Upper lobe of left lung (tissue), 4 donors: Measurements from ENCODE around the gene SSRP1.
A peak's percentile ranks its signal among the peaks of the same experiment; 100 is the strongest.

ENCODE experiments used
- EP300 ChIP-seq, 4 donors: sonication (generic); formaldehyde crosslinking; IDR thresholded peaks; one replicate each; pipeline ENCODE4 v1.5.1; 2017; ENCODE audit warnings: antibody characterized with exemption in 4 of 4, control low read depth in 2 of 4
- POLR2A ChIP-seq, 4 donors: fragments of 450-650 bp; IDR thresholded peaks; one replicate each; pipeline ENCODE4 v1.5.1; 2016 to 2017; ENCODE audit warnings: antibody characterized with exemption in 4 of 4, mild to moderate bottlenecking in 2 of 4
- POLR2AphosphoS5 ChIP-seq, 2 donors: sonication (generic); formaldehyde crosslinking; IDR thresholded peaks; one replicate each; pipeline ENCODE4 v1.5.1; 2017; ENCODE audit warnings: antibody characterized with exemption in 2 of 2
- TF ChIP-seq, protein P1 (sequence below), 6 experiments: fragments of 450-650 bp in 4 of 6; fragments of 200-600 bp in 2 of 6; sonication (generic) in 2 of 6; IDR thresholded peaks; one replicate each; pipeline ENCODE4 v1.5.1; 2016 to 2019; ENCODE audit warnings: antibody characterized with exemption in 6 of 6

DNA sequence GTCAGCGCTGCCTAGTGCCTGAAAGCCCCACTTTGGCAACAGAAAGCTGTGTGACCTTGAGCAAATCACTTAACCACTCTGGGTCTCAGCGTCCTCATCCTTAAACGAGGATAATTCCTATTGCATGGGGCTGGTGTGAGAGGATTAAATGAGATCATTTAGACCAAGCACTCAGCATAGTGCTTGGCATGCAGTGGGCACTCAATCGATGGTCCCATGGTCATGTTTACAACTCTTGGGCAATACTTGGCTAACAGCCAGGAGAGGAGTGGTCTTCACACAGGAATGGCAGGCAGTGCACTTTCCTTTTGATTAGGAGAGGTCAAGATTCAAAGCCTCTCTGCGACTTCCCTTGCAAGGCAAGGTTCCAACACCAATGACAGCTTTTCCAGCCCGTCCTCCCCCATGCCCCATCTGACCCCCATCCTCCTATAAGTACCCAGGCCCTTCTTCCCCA lies 25.0 kb downstream of the SSRP1 start:
- TF ChIP-seq, protein P1, sequence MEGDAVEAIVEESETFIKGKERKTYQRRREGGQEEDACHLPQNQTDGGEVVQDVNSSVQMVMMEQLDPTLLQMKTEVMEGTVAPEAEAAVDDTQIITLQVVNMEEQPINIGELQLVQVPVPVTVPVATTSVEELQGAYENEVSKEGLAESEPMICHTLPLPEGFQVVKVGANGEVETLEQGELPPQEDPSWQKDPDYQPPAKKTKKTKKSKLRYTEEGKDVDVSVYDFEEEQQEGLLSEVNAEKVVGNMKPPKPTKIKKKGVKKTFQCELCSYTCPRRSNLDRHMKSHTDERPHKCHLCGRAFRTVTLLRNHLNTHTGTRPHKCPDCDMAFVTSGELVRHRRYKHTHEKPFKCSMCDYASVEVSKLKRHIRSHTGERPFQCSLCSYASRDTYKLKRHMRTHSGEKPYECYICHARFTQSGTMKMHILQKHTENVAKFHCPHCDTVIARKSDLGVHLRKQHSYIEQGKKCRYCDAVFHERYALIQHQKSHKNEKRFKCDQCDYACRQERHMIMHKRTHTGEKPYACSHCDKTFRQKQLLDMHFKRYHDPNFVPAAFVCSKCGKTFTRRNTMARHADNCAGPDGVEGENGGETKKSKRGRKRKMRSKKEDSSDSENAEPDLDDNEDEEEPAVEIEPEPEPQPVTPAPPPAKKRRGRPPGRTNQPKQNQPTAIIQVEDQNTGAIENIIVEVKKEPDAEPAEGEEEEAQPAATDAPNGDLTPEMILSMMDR (IDR thresholded peaks at IDR 0.05): no peak
- peak in 2 of 4 donors; percentile 33 to 87 for TF ChIP-seq EP300 (IDR thresholded peaks at IDR 0.05)
- no peak for TF ChIP-seq POLR2A (IDR thresholded peaks at IDR 0.05)
- peak in 1 of 2 donors; percentile 82 for TF ChIP-seq POLR2AphosphoS5 (IDR thresholded peaks at IDR 0.05)
